Mesenteric fat pad (tissue), 1 donor: ENCODE data around the gene CTIF. TPM values are rescaled to one million over a fixed set of nuclear protein-coding genes. Genes with fewer than 3 reads are reported as not detected.
"Not testable (repeated sequence)": the region's sequence is repeated elsewhere in the genome, so short reads cannot be mapped to it uniquely, and the experiment has no call there.

ENCODE experiments used
- DNase-seq: peaks from one replicate; pipeline ENCODE4 v3.0.0-alpha.2; 2020; ENCODE audit warnings: low spot score
- total RNA-seq: library from RNA; stranded (reverse); fragmentation: NEBNext Ultra II Directional; extraction: Animal tissue kit (Norgen Biotek cat#: 25700); gene quantifications from one replicate; pipeline ENCODE4 v1.2.1, GENCODE V29; 2021
- donor health status: DM: yes; HTN: yes; CAD: no.

The CTIF gene
- total RNA-seq, 1 donor from 2014 or later: 196 TPM

GRCh38 chr18:48857023-48857694 lies 318.3 kb downstream of the CTIF start:
- DNase-seq: no peak

GRCh38 chr18:48858676-48859075 lies 319.8 kb downstream of the CTIF start:
- DNase-seq: no peak

GRCh38 chr18:48859311-48860268 lies 320.8 kb downstream of the CTIF start:
- DNase-seq: no peak

DNA sequence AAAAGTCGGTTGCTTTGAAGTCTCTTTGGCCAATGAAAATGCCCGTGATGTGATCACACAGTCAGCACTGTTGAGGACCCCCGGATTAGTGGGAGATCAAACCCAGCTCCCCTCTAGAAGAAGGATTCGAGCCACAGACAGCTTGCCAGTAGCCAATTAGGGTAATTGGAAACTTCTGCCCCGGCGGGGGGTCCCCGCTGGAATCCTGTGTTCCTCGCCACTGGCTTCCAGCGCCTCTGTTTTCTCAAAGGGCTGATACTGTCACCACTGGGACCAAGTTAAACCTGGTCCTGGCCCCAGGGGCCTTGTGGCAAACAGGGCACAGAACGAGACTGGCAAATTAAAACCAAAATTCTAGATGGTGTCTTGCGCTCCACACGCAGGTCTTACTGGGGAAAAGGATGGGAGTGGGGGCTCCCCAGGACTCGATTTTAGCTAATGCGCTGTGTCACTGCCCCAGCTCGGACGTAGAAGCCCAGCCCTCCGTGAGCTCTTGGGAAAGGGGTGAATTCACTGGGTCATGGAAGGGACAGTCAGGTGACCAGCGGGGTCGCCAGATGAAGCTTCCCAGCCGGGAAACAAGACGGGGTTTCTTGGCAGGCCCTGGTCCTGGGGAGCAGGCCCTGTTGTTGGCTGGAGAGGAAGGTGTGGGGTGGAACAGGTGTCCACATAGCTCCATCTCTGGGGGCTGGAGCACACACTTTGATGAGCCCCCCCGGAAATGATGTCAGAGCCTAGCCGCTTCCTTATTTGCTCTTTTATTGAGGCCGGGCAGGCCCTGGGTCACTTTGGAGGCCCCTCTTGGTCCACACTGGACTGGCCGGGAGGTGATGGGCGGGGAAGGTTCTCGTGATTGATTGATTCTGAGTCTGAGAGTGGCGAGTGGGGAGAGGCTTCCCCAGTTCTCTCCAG lies 321.7 kb downstream of the CTIF start:
- no peak for DNase-seq

DNA sequence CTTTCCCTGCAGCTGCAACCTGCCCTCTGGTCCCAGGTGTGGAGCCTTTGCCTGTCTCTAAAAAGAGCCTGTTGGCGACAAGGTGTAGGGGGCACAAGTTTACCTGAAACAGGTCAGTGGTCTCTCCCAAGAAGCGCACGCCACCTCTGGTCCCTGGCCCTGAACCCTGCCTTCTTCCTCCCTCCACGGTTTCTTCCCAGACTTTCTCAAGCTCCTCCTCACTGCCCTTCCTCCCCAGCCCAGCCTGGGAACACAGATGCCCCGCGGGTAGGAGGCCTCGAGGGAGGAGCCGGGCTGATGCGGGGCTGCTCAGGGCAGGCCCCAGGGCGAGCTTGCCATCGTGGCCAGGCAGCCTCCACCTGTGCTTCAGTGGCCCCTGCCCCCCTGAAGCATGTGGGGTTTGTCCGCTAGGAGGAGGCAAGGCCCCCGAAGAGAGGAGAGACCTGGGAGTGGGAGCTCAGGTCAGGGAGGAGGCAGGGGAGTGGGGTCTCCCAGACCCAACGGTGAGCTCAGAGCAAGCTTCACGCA lies 322.4 kb downstream of the CTIF start:
- no peak for DNase-seq

DNA sequence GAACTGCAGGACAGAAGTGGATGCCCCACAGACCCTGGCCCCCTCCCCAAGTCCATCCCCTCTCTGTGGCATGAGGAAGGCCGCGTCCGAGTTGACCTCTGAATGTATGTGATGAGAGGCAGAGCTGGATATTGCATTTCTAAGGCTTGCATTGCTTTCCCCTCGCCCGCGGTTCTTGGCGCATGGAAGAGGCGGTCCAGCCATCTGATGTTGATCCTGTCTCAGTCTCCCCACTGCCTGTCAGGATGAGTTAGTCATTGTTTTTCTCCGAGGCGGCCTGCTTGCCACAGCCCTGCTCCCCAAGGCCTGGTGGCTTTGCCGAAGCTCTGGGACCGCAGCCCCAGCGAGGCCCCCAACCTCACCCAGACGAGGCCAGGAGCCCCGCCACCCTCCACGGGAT lies 323.3 kb downstream of the CTIF start:
- no peak for DNase-seq

GRCh38 chr18:48862678-48863270 lies 323.9 kb downstream of the CTIF start:
- DNase-seq: no peak

GRCh38 chr18:48863432-48864065 lies 324.7 kb downstream of the CTIF start:
- DNase-seq: no peak

GRCh38 chr18:48864876-48865275 lies 326.0 kb downstream of the CTIF start:
- no peak for DNase-seq

DNA sequence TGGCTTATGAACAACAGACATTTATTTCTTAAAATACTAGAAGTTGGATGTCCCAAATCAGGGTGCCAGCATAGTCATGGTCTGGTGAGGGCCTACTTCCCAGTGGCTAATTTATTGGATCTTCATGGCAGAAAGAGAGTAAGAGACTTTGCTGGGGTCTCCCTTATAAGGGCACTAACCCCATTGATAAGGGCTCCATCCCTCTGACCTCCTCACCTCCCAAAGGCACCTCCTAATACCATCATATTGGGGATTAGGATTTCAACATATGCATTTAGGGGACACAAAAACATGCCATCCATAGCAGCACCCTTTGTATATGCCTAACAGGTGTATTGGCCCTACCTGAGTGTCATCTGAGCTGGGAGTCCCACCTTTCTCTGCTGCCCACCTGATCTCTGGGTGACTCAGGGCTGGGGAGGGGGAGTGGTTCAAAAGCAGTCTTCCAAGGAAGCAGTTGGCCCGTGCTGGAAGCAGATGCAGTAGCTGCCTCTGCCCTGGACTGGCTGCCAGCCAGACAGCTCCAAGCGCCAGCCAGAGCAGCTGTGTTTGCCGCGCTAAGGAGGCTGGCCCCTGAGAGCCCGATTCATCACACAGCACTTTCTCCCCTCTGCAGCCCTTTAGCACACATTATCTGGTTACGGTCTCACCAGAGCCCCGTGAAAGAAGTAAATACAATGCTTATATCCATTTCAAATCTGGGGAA lies 327.4 kb downstream of the CTIF start:
- no peak for DNase-seq

DNA sequence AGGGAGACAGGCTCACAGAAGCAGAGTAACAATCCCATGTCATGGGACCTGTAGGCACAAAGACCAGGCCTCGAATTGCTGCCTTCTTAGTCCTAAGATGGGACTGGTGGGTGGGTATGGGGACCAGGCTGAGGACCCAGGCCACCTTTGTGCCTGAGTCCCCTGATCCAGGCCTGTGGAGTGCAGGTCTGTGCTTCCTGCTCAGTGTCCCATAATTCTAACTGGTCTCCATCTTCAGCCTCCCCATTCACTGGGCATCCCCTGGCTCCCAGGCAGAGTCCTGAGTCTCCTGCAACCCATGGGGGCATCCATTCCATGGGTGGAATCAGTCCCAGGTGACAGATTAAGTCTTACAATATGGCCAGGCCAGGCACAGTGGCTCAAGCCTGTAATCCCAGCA lies 328.0 kb downstream of the CTIF start:
- DNase-seq: no peak

GRCh38 chr18:48867978-48868377 lies 329.1 kb downstream of the CTIF start:
- DNase-seq: no peak

- DNase-seq: no peak
Measured at GRCh38 chr18:48868468-48869466, 329.9 kb downstream of the CTIF start.

DNA sequence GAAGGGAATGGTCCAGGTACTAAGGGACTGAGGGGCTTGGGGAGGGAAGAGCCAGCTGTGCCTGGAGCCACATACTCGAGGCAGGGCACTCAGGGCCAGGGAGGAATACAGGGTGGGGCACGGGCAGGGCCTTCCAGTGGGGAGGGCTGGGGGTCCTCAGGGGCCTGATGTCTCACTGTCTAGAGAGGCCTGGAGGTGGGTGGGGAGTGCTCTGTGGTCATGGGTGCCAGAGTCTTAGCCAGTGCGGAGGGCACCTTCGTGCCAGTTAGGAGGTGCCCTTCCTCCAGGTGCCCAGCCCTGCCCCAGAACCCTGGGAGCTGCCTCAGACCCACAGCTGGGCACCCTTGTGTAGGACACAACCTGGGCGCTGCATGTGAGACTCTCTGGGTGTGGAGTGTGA lies 330.8 kb downstream of the CTIF start:
- DNase-seq: no peak

DNA sequence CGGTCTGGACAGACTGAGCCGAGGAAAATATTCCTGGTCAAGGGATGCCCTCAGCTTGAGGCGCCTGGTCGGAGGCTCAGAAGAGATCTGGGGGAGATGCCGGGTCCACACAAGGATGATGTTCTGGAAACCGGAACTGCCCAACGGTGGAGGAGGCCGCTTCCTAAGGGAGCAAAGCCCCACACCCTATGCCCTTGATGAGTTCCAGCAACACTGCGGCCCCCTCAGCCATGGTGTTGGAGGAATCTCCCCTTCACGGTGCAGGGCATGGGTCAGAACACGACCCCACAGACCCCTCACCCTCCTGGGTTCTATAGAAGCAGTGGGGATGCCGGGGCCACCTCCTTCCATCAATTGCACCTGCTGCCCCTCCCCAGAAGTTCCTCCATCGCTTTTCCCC lies 332.1 kb downstream of the CTIF start:
- DNase-seq: not testable (repeated sequence)

GRCh38 chr18:48871391-48872166 lies 332.7 kb downstream of the CTIF start:
- DNase-seq: no peak
